ENCODE results near the gene ENTHD1. TPM values are rescaled to one million over a fixed set of nuclear protein-coding genes. Genes with fewer than 3 reads are reported as not detected.

Gene ENTHD1
- total and polyA plus RNA-seq, 2 of the 4 experiments (the other 2 are of a cell fraction) = not detected

- BruUV-seq (replicated peaks) = no TSS peak
- ChIA-PET CTCF (no interaction called here), POLR2A (ENCODE audit: unreplicated experiment) (no interaction called here)
- no peak overlapping the region for H4K91ac ChIP-seq (ENCODE audit: insufficient read depth, low read depth, low read length)
- H4K20me1 ChIP-seq (ENCODE audit: insufficient read depth, low read length) = no peaks in the 10 kb centered on the region
- H3K79me1 ChIP-seq (ENCODE audit: low read depth in 1 of 2, low read length in 2 of 2) = no peaks in the 10 kb centered on the region
- H3K4me2 ChIP-seq (ENCODE audit: low read depth, low read length) = no peak overlapping the region
- H4K5ac ChIP-seq (ENCODE audit: low read depth, low read length) = no peak overlapping the region
- no peak overlapping the region for H3K27ac ChIP-seq (ENCODE audit: insufficient read depth, low read length)
- dilution Hi-C loops (cut with HindIII; ENCODE audit: low sequenced_read_pairs, unreplicated experiment) (no loop called here), in situ Hi-C loops (cut with MboI; ENCODE audit: low sequenced_read_pairs) (no loop called here), intact Hi-C loops (cut with micrococcal nuclease) (no loop called here)
- no peak overlapping the region for H2AK9ac ChIP-seq (replicated peaks; ENCODE audit: low read depth, low read length, poor library complexity)
- H2AK5ac ChIP-seq (ENCODE audit: low read depth, low read length) = no peak overlapping the region
- no CpG with 5 or more reads among the region's 1 CpG for WGBS, 2 experiments (ENCODE audit: extremely low coverage in 2 of 2, insufficient read length in 1 of 2)
- DNase-seq = no peak
- peaks cover 64% of the 10 kb centered on the region for H3K27me3 ChIP-seq (ENCODE audit: control insufficient read depth, insufficient read depth, low read length)
- H3K18ac ChIP-seq (ENCODE audit: low read depth, low read length) = no peak overlapping the region
- H3K56ac ChIP-seq (ENCODE audit: extremely low read depth, insufficient read depth, low read length) = no peak overlapping the region
- H2BK120ac ChIP-seq (ENCODE audit: low read depth, low read length) = no peak overlapping the region
- TF ChIP-seq MXI1 (IDR thresholded peaks at IDR 0.05; ENCODE audit: borderline replicate concordance, low read depth, low read length) (no peak), CHD1 (IDR thresholded peaks at IDR 0.05; ENCODE audit: low read depth, low read length) (no peak), SMC3 (IDR thresholded peaks at IDR 0.05; ENCODE audit: low read depth, low read length) (no peak), MAFK (IDR thresholded peaks at IDR 0.05; ENCODE audit: low read depth, low read length) (no peak), MAZ (IDR thresholded peaks at IDR 0.05; ENCODE audit: borderline replicate concordance, low read depth, low read length) (no peak), BHLHE40 (IDR thresholded peaks at IDR 0.05; ENCODE audit: low read depth, low read length) (no peak), USF2 (IDR thresholded peaks at IDR 0.05; ENCODE audit: low read depth, low read length) (no peak), RFX5 (IDR thresholded peaks at IDR 0.05; ENCODE audit: low read depth, low read length) (no peak), FOS (IDR thresholded peaks at IDR 0.05; ENCODE audit: low read depth, low read length) (no peak), RAD21 (IDR thresholded peaks at IDR 0.05; ENCODE audit: low read length) (no peak), NFE2L2 (IDR thresholded peaks at IDR 0.05; ENCODE audit: low read depth, low read length) (no peak), ELK1 (IDR thresholded peaks at IDR 0.05; ENCODE audit: borderline replicate concordance, low read depth, low read length) (no peak), CTCF (conservative IDR thresholded peaks at IDR 0.05; ENCODE audit: low read depth, low read length) (no peak), RCOR1 (IDR thresholded peaks at IDR 0.05; ENCODE audit: insufficient replicate concordance, low read length) (no peak)
- no peak overlapping the region for H3K23ac ChIP-seq (ENCODE audit: low read depth, low read length)
- H3K36me3 ChIP-seq (ENCODE audit: control insufficient read depth, insufficient read depth, low read length) = no peaks in the 10 kb centered on the region
- no peak overlapping the region for H3K4me3 ChIP-seq (ENCODE audit: insufficient read depth, low read depth, low read length)
- no peak overlapping the region for H3K9ac ChIP-seq (ENCODE audit: low read depth, low read length)
- H2BK15ac ChIP-seq (ENCODE audit: low read depth, low read length) = no peak overlapping the region
- no peaks in the 10 kb centered on the region for H3K9me1 ChIP-seq (ENCODE audit: insufficient read depth, low read length)
- no peak overlapping the region for H2AFZ ChIP-seq (replicated peaks; ENCODE audit: low read length, poor library complexity)
- no peak overlapping the region for H3K14ac ChIP-seq (replicated peaks; ENCODE audit: low read depth, low read length)
- no peaks in the 10 kb centered on the region for H3K9me3 ChIP-seq (ENCODE audit: control insufficient read depth, insufficient read depth, low read length)
- no peak overlapping the region for H2BK5ac ChIP-seq (ENCODE audit: low read depth, low read length, poor library complexity, severe bottlenecking)
- no peak overlapping the region for H3K4ac ChIP-seq (ENCODE audit: low read depth, low read length)
- no peak overlapping the region for H4K8ac ChIP-seq (ENCODE audit: low read depth in 2 of 2, low read length in 2 of 2)
- ATAC-seq (ENCODE audit: low read depth) = no peak
- H2BK20ac ChIP-seq (ENCODE audit: low read depth, low read length) = no peak overlapping the region
- no peaks in the 10 kb centered on the region; the same call in 1 of the 2 replicates for H3K4me1 ChIP-seq (ENCODE audit: control insufficient read depth, insufficient read depth, low read length)
Observed at GRCh38 chr22:39712081-39712480, 181.5 kb downstream of the ENTHD1 start.
